ENCODE measurements around the gene MIA. TPM values are rescaled to one million over a fixed set of nuclear protein-coding genes. Genes with fewer than 3 reads are reported as not detected.

MIA gene
- total and polyA plus RNA-seq, 2 of the 8 experiments (the other 6 are each of a cell fraction or from before 2014, with no cell fraction given) = not detected

- H2BK20ac ChIP-seq (ENCODE audit: low read length) = no peak overlapping the region
- H2BK15ac ChIP-seq (ENCODE audit: low read length) = no peak overlapping the region
- H3K4ac ChIP-seq (replicated peaks; ENCODE audit: insufficient read length, low read depth, low read length) = no peak overlapping the region
- no peak overlapping the region for H2AFZ ChIP-seq (ENCODE audit: low read length)
- no peak for FAIRE-seq
- H3K4me3 ChIP-seq (ENCODE audit: extremely low read depth in 1 of 4, insufficient read depth in 2 of 4, low read depth in 3 of 4, low read length in 4 of 4) = no peak overlapping the region
- H3K27me3 ChIP-seq (replicated peaks in 1 of 4; ENCODE audit: control insufficient read depth in 3 of 4, extremely low read depth in 1 of 4, insufficient read depth in 3 of 4, low read length in 3 of 4) = no peaks in the 10 kb centered on the region
- DNase-seq (ENCODE audit: low read depth in 1 of 2, low spot score in 2 of 2) = no peak
- no peak overlapping the region for H3K18ac ChIP-seq (ENCODE audit: extremely low read depth, low read length)
- POLR2A ChIA-PET (ENCODE audit: partially characterized antibody) = interaction anchor here (0.8 to 2.6 kb wide), 4 partner anchors 10 to 31 kb away, joined by 3 to 9 read pairs (median 4); no protein-coding TSS in a partner anchor
- no peak overlapping the region for H3K23ac ChIP-seq (ENCODE audit: insufficient read length)
- H3K9ac ChIP-seq (replicated peaks in 1 of 4; ENCODE audit: extremely low read depth in 1 of 4, low read depth in 3 of 4, low read length in 3 of 4) = no peak overlapping the region
- no peak overlapping the region for H4K5ac ChIP-seq (ENCODE audit: insufficient read length, low read depth, low read length)
- peaks cover 0 to 2% of the 10 kb centered on the region in 2 experiments; a peak in 1 of 4 replicates for H3K79me2 ChIP-seq (ENCODE audit: control insufficient read depth in 1 of 2, insufficient read depth in 2 of 2, low read length in 2 of 2)
- no peaks in the 10 kb centered on the region for H4K20me1 ChIP-seq (replicated peaks in 1 of 2; ENCODE audit: control insufficient read depth in 1 of 2, insufficient read depth in 2 of 2, low read length in 2 of 2)
- H3K27ac ChIP-seq (ENCODE audit: low read depth, low read length) = no peak overlapping the region
- H3K4me2 ChIP-seq (ENCODE audit: insufficient read depth in 1 of 2, low read depth in 2 of 2, low read length in 2 of 2) = no peak overlapping the region
- no peaks in the 10 kb centered on the region for H3K9me3 ChIP-seq (ENCODE audit: insufficient read depth in 2 of 2, low read depth in 1 of 2, low read length in 1 of 2)
- no peak overlapping the region for H3K14ac ChIP-seq (ENCODE audit: insufficient read length)
- CTCF ChIA-PET (ENCODE audit: partially characterized antibody) = interaction anchor here (1.7 to 1.8 kb wide), 2 partner anchors 10 to 20 kb away, joined by 4 read pairs; no protein-coding TSS in a partner anchor
- H3K79me1 ChIP-seq (ENCODE audit: low read depth, low read length) = no peaks in the 10 kb centered on the region; the same call in none of the 2 replicates
- no peak overlapping the region for H2BK5ac ChIP-seq (ENCODE audit: low read depth, low read length)
- WGBS, 2 experiments (ENCODE audit: extremely low coverage in 1 of 2, insufficient coverage in 1 of 2, insufficient read length in 1 of 2, insufficient replicate concordance in 2 of 2, low coverage in 1 of 2, low lambda C conversion rate in 2 of 2, missing lambda C conversion rate in 1 of 2) = 95% methylated on average over 4 of the region's 4 CpGs; no CpG with 5 or more reads in 1 of the 2 experiments
- no peak overlapping the region for H2BK120ac ChIP-seq (replicated peaks; ENCODE audit: low read depth, low read length)
- H3K4me1 ChIP-seq (replicated peaks in 1 of 4; ENCODE audit: control insufficient read depth in 3 of 4, insufficient read depth in 4 of 4, low read length in 3 of 4) = no peaks in the 10 kb centered on the region
- no peak for TF ChIP-seq CBX5 (IDR thresholded peaks at IDR 0.05; ENCODE audit: low read depth, low read length)
- TF ChIP-seq BRCA1 (IDR thresholded peaks at IDR 0.05; ENCODE audit: low read depth, low read length) = no peak
- no peak for TF ChIP-seq CTBP2 (IDR thresholded peaks at IDR 0.05; ENCODE audit: borderline replicate concordance, insufficient read depth, insufficient read length, low read length)
- TF ChIP-seq TCF12 (IDR thresholded peaks at IDR 0.05; ENCODE audit: low read depth, low read length) = no peak
- TF ChIP-seq KDM4A (IDR thresholded peaks at IDR 0.05; ENCODE audit: low read depth, low read length, severe bottlenecking) = no peak
- H2AK5ac ChIP-seq (ENCODE audit: low read depth, low read length) = no peak overlapping the region
- H4K91ac ChIP-seq (replicated peaks; ENCODE audit: insufficient read length, low read length) = no peak overlapping the region
- H3K56ac ChIP-seq (replicated peaks; ENCODE audit: insufficient read length, low read depth, low read length) = no peak overlapping the region
- no peaks in the 10 kb centered on the region for H3K23me2 ChIP-seq (ENCODE audit: low read depth, low read length)
- H4K8ac ChIP-seq (ENCODE audit: extremely low read depth, insufficient read depth, low read length) = no peak overlapping the region
- H3K36me3 ChIP-seq (ENCODE audit: control insufficient read depth in 2 of 4, insufficient read depth in 4 of 4, low read length in 3 of 4) = peaks cover 2 to 14% (median 6%) of the 10 kb centered on the region in 4 experiments; a peak in 5 of 8 replicates
- H2BK12ac ChIP-seq (ENCODE audit: low read depth, low read length) = no peak overlapping the region
Observed at GRCh38 chr19:40726279-40726678, 49.0 kb upstream of the MIA start.

Data from H1 (cell line).